Effector CD8-positive, alpha-beta T cell (primary cell): ENCODE data around the gene MTRF1L.
"Not testable (repeated sequence)": the region's sequence is repeated elsewhere in the genome, so short reads cannot be mapped to it uniquely, and the experiment has no call there.

Source experiments
- DNase-seq: peaks from one replicate; lab custom pipeline; 2025; lab: John Stamatoyannopoulos, UW

The MTRF1L gene

GRCh38 chr6:153001767-153002612 is 519 bp downstream of the MTRF1L start:
- no peak for DNase-seq

- DNase-seq = not testable (repeated sequence)
These were observed 1.7 kb downstream of the MTRF1L start for GRCh38 chr6:153000790-153001189.

GRCh38 chr6:153000243-153000642 is 2.3 kb downstream of the MTRF1L start:
- no peak for DNase-seq

- not testable (repeated sequence) for DNase-seq
These were observed 3.0 kb downstream of the MTRF1L start for GRCh38 chr6:152999538-152999937.

- no peak for DNase-seq
These were observed 8.7 kb downstream of the MTRF1L start for GRCh38 chr6:152993847-152994246.

- DNase-seq = no peak
These were observed 9.1 kb downstream of the MTRF1L start for GRCh38 chr6:152993431-152993830.

- DNase-seq = no peak
These were observed 15.5 kb downstream of the MTRF1L start for GRCh38 chr6:152986978-152987377.

GRCh38 chr6:152985300-152985699 is 17.2 kb downstream of the MTRF1L start:
- DNase-seq = not testable (repeated sequence)

- no peak for DNase-seq
These were observed 18.0 kb downstream of the MTRF1L start for GRCh38 chr6:152984513-152984872.

- peak; percentile 89 for DNase-seq
These were observed 18.6 kb downstream of the MTRF1L start for GRCh38 chr6:152983637-152984512.

GRCh38 chr6:152982904-152983636 is 19.4 kb downstream of the MTRF1L start, which contains the start of gene FBXO5:
Gene FBXO5 (minus strand): TSS chr6:152983041. CDS start chr6:152982959, 82 bp downstream.
- peak; percentile 94 for DNase-seq

- no peak for DNase-seq
These were observed 20.3 kb downstream of the MTRF1L start for GRCh38 chr6:152981989-152982903.

- DNase-seq = no peak
These were observed 21.3 kb downstream of the MTRF1L start for GRCh38 chr6:152981219-152981618.

GRCh38 chr6:152980656-152981055 is 21.9 kb downstream of the MTRF1L start:
- no peak for DNase-seq

GRCh38 chr6:152979116-152979515 is 23.4 kb downstream of the MTRF1L start:
- DNase-seq = no peak

- no peak for DNase-seq
These were observed 24.5 kb downstream of the MTRF1L start for GRCh38 chr6:152978058-152978457.

GRCh38 chr6:152977556-152977955 is 25.0 kb downstream of the MTRF1L start:
- no peak for DNase-seq

- no peak for DNase-seq
These were observed 25.8 kb downstream of the MTRF1L start for GRCh38 chr6:152976749-152977148.

- DNase-seq = no peak
These were observed 27.1 kb downstream of the MTRF1L start for GRCh38 chr6:152975204-152975915.

GRCh38 chr6:152973916-152974315 is 28.6 kb downstream of the MTRF1L start:
- no peak for DNase-seq
